Natural killer cell (primary cell): ENCODE data around the gene SNAPC2. TPM values are rescaled to one million over a fixed set of nuclear protein-coding genes. Genes with fewer than 3 reads are reported as not detected.

Source experiments
- ATAC-seq, 3 donors: fragments of 150-1000 bp in 2 of 3; fragments of 200-7000 bp in 1 of 3; cut with Tn5 transposase; 1 replicate in 1 of 3; 2 replicates in 2 of 3; pipeline ENCODE4 v1.10.0; 2021; ENCODE audit warnings: mild to moderate bottlenecking in 2 of 3, moderate library complexity in 2 of 3
- DNase-seq, 2 donors: peaks; one replicate each; pipeline versions ENCODE4 v3.0.0 to v3.0.0-alpha.2; 2013 to 2021; ENCODE audit warnings: mixed read lengths in 1 of 2
- H3K27ac ChIP-seq: one replicate; pipeline ENCODE4 v1.5.1; 2013; ENCODE audit warnings: mild to moderate bottlenecking, low read length
- H3K27me3 ChIP-seq: one replicate; pipeline ENCODE4 v1.6.1; 2013; ENCODE audit warnings: low read length; ENCODE audit not compliant: control insufficient read depth, insufficient read depth
- H3K36me3 ChIP-seq: one replicate; pipeline ENCODE4 v1.6.1; 2013; ENCODE audit warnings: low read length; ENCODE audit not compliant: control insufficient read depth, insufficient read depth
- H3K4me1 ChIP-seq: one replicate; pipeline ENCODE4 v1.6.1; 2013; ENCODE audit warnings: low read length; ENCODE audit not compliant: control insufficient read depth, insufficient read depth
- H3K4me3 ChIP-seq: one replicate; pipeline ENCODE4 v1.5.1; 2013; ENCODE audit warnings: low read length
- H3K9me3 ChIP-seq: one replicate; pipeline ENCODE4 v1.6.1; 2013; ENCODE audit warnings: low read length; ENCODE audit not compliant: control insufficient read depth, insufficient read depth
- H3K27ac Mint-ChIP-seq, 2 donors: one replicate each; pipeline ENCODE4 v1.8.0; 2022; ENCODE audit warnings: mild to moderate bottlenecking in 2 of 2, mixed read lengths in 2 of 2, moderate library complexity in 1 of 2
- H3K27me3 Mint-ChIP-seq, 2 donors: one replicate each; pipeline ENCODE4 v1.8.0; 2022; ENCODE audit warnings: low read depth in 2 of 2, mixed read lengths in 2 of 2
- H3K36me3 Mint-ChIP-seq: one replicate; pipeline ENCODE4 v1.8.0; 2022; ENCODE audit warnings: mixed read lengths
- H3K4me1 Mint-ChIP-seq, 2 donors: one replicate each; pipeline ENCODE4 v1.8.0; 2022; ENCODE audit warnings: mixed read lengths in 2 of 2
- H3K4me3 Mint-ChIP-seq: one replicate; pipeline ENCODE4 v1.8.0; 2022; ENCODE audit warnings: mild to moderate bottlenecking, moderate library complexity, mixed read lengths
- H3K9me3 Mint-ChIP-seq, 2 donors: one replicate each; pipeline ENCODE4 v1.8.0; 2022; ENCODE audit warnings: mixed read lengths in 2 of 2
- CTCF ChIP-seq: fragments of 200-600 bp; IDR thresholded peaks from one replicate; pipeline ENCODE4 v1.8.0; 2022; ENCODE audit warnings: antibody characterized with exemption
- WGBS: methylation state at CpG from one replicate; pipeline ENCODE4 v1.1.7; 2013; ENCODE audit warnings: missing lambda C conversion rate; ENCODE audit not compliant: insufficient coverage; 5-methylcytosine and 5-hydroxymethylcytosine counted together
- intact Hi-C: fragments of 100-400 bp; cut with micrococcal nuclease; formaldehyde crosslinking; loops from one replicate; pipeline ENCODE4 v1.14.2; 2022
- total RNA-seq, 4 donors: library from RNA; stranded (reverse); fragments of 120-200 nt in 1 of 4; gene quantifications; one replicate each; pipeline versions ENCODE4 v1.2.3 to v1.2.4, GENCODE V29; 2013 to 2022

SNAPC2 gene
- total RNA-seq, 3 donors from 2014 or later (not counting 1 experiment from before 2014, with no cell fraction given): 22.1 to 32.4 (median 27.1) TPM

DNA sequence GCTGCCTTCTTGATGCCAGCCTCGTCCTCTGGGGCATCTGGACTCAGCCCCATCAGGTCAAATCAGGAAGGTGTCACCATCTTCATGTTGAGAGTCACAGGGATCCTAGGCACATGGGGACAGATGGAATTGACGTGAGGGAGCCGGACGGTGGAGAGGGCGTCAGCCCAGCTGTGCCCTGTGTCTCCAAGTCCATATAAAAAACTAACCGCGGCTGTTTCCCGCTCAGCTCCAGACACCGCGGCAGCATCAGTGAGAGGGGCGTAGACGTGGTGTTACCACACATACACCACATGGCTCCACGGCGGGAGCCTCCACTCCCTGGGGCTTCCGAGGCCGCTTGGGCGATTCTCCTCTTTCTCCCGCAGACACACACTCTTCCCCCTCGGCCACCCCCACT is 40.3 kb upstream of the SNAPC2 start:
- Histone ChIP-seq H3K27me3 (peaks cover 2% of the 10 kb centered on the region), H3K36me3 (no peaks in the 10 kb centered on the region), H3K9me3 (no peaks in the 10 kb centered on the region), H3K27ac (no peak overlapping the region), H3K4me1 (peaks cover 2% of the 10 kb centered on the region), H3K4me3 (no peak overlapping the region)
- H3K9me3 Mint-ChIP-seq: no peaks in the 10 kb centered on the region
- peaks cover 0 to 8% of the 10 kb centered on the region in 2 donors for H3K27me3 Mint-ChIP-seq
- peaks cover 0 to under 1% of the 10 kb centered on the region in 2 donors for H3K4me1 Mint-ChIP-seq
- 92% methylated on average over 14 of the region's 19 CpGs for WGBS
- ATAC-seq: no peak
- intact Hi-C loops: no loop called here
- no peak for DNase-seq
- TF ChIP-seq CTCF: no peak
- no peak overlapping the region for H3K4me3 Mint-ChIP-seq
- no peaks in the 10 kb centered on the region for H3K36me3 Mint-ChIP-seq
- H3K27ac Mint-ChIP-seq: no peak overlapping the region

DNA sequence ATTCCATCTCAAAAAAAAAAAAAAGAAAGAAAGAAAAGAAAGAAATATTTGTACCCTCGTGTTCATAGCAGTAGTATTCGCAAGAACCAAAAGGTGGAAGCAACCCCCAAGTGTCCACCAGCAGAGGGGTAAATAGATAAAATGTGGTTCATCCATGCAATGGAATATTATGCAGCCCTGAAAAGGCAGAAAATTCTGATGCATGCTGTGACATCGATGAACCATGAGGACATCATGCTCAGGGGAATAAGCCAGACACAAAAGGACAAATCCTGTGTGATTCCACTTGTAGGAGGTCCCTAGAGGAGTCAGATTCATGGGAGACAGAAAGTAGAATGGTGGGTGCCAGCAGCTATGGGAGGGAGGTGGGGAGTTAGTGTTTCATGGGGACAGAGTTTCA is 38.2 kb upstream of the SNAPC2 start:
- no peaks in the 10 kb centered on the region for H3K9me3 Mint-ChIP-seq
- TF ChIP-seq CTCF: no peak
- no peak overlapping the region for H3K27ac Mint-ChIP-seq
- H3K27me3 Mint-ChIP-seq: peaks cover 0 to 6% of the 10 kb centered on the region in 2 donors
- intact Hi-C loops: no loop called here
- no peaks in the 10 kb centered on the region for H3K27me3 ChIP-seq
- no peaks in the 10 kb centered on the region for H3K36me3 ChIP-seq
- H3K4me1 Mint-ChIP-seq: no peaks in the 10 kb centered on the region
- no peak overlapping the region for H3K4me3 Mint-ChIP-seq
- WGBS: 98% methylated on average over 3 of the region's 3 CpGs
- no peaks in the 10 kb centered on the region for H3K4me1 ChIP-seq
- H3K9me3 ChIP-seq: no peaks in the 10 kb centered on the region
- H3K27ac ChIP-seq: no peak overlapping the region
- no peaks in the 10 kb centered on the region for H3K36me3 Mint-ChIP-seq
- ATAC-seq (no peak), DNase-seq (no peak)
- no peak overlapping the region for H3K4me3 ChIP-seq

DNA sequence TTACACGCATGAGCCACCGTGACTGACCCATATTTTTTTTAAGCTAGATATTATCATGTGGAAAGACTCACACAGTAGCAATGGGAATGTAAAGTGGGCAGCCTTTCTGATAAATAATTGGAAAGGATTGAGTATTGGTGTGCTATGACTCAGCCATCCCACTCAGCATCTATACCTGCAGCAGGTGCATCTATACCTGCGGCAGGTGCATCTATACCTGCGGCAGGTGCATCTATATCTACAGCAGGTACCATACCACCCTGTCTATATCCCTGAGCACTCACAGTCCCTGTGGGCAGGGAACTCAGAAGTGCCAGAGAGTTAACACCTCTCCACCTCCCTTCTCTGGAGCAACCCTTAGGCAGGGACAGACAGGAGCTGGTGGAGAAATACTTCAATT is 37.0 kb upstream of the SNAPC2 start:
- Histone ChIP-seq H3K9me3 (no peaks in the 10 kb centered on the region), H3K36me3 (no peaks in the 10 kb centered on the region), H3K27ac (no peak overlapping the region), H3K4me1 (no peaks in the 10 kb centered on the region), H3K27me3 (peaks cover 8% of the 10 kb centered on the region), H3K4me3 (no peak overlapping the region)
- no peak overlapping the region for H3K27ac Mint-ChIP-seq
- H3K36me3 Mint-ChIP-seq: no peaks in the 10 kb centered on the region
- intact Hi-C loops: no loop called here
- no peak overlapping the region for H3K4me3 Mint-ChIP-seq
- WGBS: 98% methylated on average over 4 of the region's 4 CpGs
- peaks cover 0 to 10% of the 10 kb centered on the region in 2 donors for H3K27me3 Mint-ChIP-seq
- H3K9me3 Mint-ChIP-seq: no peaks in the 10 kb centered on the region
- H3K4me1 Mint-ChIP-seq: no peaks in the 10 kb centered on the region
- no peak for DNase-seq
- TF ChIP-seq CTCF: no peak
- no peak for ATAC-seq

DNA sequence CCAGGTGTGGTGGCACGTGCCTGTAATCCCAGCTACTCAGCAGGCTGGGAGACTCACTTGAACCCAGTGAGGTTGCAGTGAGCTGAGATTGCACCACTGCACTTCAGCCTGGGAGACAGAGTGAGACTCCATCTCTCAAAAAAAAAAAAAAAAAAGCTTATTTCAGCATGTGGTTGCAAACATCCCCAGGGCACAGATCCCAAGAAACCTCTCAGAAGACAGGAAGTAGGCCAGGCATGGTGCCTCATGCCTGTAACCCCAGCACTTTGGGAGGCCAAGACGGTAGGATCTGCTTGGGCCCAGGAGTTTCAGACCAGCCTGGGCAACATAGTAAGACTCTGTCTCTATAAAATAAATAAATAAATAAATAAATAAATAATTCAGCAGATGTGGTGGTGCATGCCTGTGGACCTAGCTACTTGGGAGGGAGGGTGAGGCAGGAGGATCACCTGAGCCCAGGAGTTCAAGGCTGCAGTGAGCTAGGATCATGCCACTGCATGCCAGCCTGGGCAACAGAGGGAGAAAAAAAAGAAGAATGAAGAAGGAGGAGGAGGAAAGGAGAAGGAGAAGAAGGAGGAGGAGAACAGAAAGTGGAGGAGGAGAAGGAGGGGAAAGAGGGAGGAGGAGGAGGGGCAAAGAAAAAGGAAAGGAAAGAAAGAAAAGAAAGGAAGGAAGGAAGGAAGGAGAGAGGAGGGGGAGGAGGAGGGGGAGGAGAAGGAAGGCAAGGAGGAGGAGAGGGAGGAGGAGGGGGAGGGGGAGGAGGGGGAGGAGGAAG is 36.2 kb upstream of the SNAPC2 start:
- Histone ChIP-seq H3K4me1 (no peaks in the 10 kb centered on the region), H3K27ac (no peak overlapping the region), H3K36me3 (no peaks in the 10 kb centered on the region), H3K9me3 (no peaks in the 10 kb centered on the region), H3K4me3 (no peak overlapping the region), H3K27me3 (peaks cover 14% of the 10 kb centered on the region)
- ATAC-seq: no peak
- DNase-seq: no peak
- intact Hi-C loops: no loop called here
- WGBS: 96% methylated on average over 1 of the region's 2 CpGs
- Mint-ChIP-seq H3K27ac (no peak overlapping the region), H3K4me1 (no peaks in the 10 kb centered on the region), H3K27me3 (peaks cover 0 to 10% of the 10 kb centered on the region in 2 donors), H3K9me3 (no peaks in the 10 kb centered on the region), H3K36me3 (no peaks in the 10 kb centered on the region), H3K4me3 (no peak overlapping the region)
- no peak for TF ChIP-seq CTCF
